GM18907 (cell line): ENCODE results near the gene ITGAX.
"Not testable (repeated sequence)": the region's sequence is repeated elsewhere in the genome, so short reads cannot be mapped to it uniquely, and the experiment has no call there.

ENCODE experiments used
- ATAC-seq: cut with Tn5 transposase; IDR thresholded peaks from one replicate; pipeline ENCODE4 v1.9.1; 2021; ENCODE audit warnings: mild to moderate bottlenecking, moderate library complexity; ENCODE audit not compliant: unreplicated experiment

ITGAX gene

DNA sequence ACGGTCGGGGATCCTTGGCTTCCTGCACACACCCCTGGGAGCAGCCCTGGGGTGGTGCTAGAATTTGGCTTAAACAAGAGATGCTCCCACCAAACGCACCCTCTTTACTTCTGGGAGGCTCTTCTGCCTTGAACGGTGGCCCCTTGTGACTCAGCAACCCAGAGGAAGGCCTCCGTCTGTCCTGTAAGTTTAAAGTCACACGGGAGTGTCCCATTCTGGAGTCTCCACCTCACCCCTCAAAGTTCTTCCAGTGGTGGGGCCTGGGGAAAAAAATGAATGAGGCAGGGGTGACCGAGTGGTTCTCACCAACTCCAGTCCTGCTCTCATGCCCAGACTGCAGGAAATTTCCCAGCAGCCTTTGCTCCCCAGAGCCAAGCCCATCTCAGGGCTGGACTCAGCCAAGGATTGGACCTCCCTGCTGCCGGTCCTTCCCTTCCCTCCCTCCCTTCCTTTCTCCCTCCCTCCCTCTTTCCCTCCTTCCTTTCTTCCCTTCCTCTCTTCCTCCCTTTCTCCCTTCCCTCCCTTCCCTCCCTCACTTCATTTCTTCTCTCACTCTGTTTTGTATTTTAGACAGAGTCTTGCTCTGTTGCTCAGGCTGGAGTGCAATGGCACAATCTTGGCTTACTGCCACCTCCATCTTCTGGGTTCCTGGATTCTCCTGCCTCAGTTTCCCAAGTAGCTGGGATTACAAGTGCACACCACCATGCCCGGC, 49.5 kb downstream of the ITGAX start:
- ATAC-seq = no peak

- no peak for ATAC-seq
These were observed 52.4 kb downstream of the ITGAX start for GRCh38 chr16:31407406-31407805.

GRCh38 chr16:31409433-31409832, 54.5 kb downstream of the ITGAX start:
- ATAC-seq = no peak

DNA sequence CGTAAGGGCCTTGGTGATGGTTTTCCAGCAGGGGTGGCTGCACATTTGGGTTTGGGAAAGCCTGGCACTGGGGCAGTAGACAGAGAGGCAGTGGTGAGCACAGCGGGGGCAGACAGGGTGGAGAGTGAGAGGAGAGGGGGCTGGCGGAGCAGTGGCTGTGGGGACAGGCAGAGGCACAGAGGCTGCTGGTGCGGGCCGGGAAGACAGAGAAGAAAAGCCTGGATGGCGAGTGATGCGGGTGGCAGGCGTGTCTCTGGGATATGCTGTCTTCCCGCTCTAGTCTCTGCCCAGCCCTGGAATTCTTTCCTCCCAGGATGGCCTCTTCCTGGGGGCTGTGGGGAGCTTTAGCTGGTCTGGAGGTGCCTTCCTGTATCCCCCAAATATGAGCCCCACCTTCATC, 55.1 kb downstream of the ITGAX start:
- ATAC-seq = no peak

DNA sequence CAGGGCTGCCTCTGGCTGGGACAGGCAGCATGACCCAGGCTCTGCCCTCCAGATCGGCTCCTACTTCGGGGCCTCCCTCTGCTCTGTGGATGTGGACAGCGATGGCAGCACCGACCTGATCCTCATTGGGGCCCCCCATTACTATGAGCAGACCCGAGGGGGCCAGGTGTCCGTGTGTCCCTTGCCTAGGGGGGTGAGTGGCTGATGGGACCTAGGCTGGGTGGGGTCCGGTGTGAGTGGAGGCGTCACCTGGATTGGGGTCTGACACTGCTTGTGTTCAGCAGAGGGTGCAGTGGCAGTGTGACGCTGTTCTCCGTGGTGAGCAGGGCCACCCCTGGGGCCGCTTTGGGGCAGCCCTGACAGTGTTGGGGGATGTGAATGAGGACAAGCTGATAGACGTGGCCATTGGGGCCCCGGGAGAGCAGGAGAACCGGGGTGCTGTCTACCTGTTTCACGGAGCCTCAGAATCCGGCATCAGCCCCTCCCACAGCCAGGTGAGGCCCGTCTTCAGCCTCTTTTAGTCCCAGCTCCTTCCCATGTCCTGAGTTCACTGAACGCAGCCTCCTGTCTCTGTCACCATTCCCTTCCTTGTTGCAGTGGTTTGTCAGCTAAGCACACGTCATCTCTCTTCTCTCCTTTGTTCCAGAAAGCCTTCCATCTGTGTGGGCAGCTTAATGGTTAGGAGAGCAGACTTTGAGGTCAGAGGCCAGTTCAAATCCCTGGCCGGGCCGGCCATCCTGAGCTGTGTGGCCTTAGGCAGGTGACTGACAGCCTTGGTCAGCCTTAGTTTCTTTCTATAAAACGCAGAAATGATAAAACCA, 56.3 kb downstream of the ITGAX start:
- no peak for ATAC-seq

GRCh38 chr16:31412750-31413149, 57.8 kb downstream of the ITGAX start:
- ATAC-seq = no peak

DNA sequence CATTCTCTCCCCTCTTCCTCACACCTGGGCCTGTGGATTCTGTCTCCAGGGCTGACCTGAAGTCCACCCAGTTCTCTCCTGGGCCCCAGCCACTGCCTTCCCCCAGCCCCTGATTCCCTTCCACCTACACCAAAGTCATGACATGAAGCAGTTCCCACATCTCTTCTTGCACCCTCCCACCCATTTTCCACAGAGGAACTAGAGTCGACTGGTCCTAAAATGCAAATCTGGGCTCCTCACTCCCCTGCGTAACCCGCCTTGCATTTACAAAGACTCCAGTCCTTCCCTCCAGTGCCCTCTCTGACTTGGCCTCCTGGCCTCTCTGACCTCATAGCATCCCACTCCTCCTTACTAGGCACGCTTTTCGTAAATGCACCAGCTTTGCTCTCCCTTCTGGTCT, 58.4 kb downstream of the ITGAX start:
- no peak for ATAC-seq

DNA sequence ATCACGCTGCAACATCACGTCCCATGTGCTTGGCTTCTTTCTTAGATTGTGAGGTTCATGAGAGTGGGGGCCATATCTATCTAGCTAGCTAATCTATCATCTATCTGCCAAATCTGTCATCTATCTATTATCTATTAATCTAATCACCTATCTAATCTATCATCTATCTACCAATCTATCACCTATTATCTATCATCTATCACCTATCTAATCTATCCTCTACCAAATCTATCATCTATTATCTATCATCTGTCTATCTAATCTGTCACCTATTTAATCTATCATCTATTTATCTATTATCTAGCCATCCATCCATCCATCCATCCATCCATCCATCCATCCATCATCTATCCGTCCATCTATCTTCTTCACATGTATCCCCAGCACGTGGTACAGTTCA, 59.0 kb downstream of the ITGAX start:
- ATAC-seq = no peak

- ATAC-seq = no peak
These were observed 59.7 kb downstream of the ITGAX start for GRCh38 chr16:31414706-31415105.

DNA sequence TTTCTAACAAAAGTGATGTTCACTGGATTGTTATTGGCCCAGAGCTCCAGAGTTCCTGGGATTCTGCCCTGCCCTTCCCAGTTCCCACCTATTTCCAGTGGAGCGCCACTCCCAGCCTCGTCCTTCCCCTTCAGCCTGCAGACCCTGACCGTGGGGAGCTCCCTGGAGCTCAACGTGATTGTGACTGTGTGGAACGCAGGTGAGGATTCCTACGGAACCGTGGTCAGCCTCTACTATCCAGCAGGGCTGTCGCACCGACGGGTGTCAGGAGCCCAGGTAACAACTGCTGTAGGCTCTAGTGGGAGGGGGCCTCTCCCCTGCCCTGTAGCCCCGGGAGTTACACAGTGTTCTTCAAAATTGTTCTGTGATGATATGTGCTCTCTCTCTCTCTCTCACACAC, 61.4 kb downstream of the ITGAX start:
- ATAC-seq = no peak

- not testable (repeated sequence) for ATAC-seq
These were observed 62.1 kb downstream of the ITGAX start for GRCh38 chr16:31417036-31417435.

GRCh38 chr16:31417916-31418315, 62.9 kb downstream of the ITGAX start:
- ATAC-seq = no peak

DNA sequence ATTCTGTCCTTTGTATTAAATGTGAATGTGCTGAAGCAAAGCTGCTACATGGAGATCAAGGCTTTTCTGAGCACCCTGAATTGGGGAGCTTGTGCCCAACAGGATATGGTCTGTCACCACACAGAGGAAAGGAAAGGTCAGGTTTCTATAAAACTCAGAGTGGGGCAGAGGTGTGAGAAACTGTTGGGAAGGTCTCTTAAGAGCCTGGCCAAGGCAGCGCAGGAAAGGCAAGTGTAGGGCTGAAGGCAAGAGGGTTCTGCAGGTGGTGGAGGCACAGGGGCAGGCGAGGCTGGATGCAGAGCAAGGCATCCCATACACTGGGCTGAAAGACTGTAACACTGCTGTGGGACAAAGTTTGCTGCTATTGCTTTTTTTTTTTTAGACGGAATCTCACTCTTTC, 65.1 kb downstream of the ITGAX start:
- no peak for ATAC-seq

DNA sequence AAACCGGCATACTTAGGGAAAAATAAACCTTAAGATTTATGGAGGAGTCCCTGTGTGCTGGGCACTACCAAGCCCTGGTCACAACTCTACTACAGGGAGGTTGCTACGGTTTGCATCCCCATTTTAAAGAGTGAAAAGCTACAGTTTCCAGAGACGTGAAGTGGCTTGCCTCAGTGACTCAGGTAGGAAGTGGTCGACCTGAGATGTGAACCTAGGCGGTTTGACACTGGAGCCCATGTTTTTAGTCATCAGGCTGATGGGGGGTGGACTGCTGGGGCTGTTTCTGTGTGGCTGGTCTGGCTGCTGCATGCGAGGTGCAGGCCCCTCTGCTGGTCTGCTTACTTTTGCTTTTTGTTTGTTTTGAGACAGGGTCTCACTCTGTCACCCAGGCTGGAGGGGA, 66.6 kb downstream of the ITGAX start:
- ATAC-seq = no peak

DNA sequence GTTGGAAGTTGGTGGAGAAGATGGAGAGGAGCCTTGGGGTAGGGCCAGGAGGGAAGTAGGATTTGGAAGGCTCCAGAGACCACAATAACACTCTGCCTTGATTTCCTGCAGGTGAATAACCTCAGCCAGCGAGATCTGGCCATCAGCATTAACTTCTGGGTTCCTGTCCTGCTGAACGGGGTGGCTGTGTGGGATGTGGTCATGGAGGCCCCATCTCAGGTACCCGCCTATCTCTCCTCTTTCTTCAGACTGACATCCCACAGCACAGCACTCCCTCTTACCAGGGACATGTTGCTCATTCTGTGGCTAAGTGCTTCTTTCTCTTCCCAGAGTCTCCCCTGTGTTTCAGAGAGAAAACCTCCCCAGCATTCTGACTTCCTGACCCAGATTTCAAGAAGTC, 68.3 kb downstream of the ITGAX start:
- no peak for ATAC-seq

GRCh38 chr16:31423801-31424200, 68.8 kb downstream of the ITGAX start:
- ATAC-seq = no peak

GRCh38 chr16:31427441-31428278, 72.7 kb downstream of the ITGAX start:
- ATAC-seq = no peak

- ATAC-seq = no peak
These were observed 73.3 kb downstream of the ITGAX start, which contains the start of gene COX6A2 for GRCh38 chr16:31428279-31428597. TSS of gene COX6A2 (minus strand) at chr16:31428360. CDS start at chr16:31428325, 35 bp downstream.

- ATAC-seq = no peak
These were observed 73.8 kb downstream of the ITGAX start for GRCh38 chr16:31428638-31429247.

GRCh38 chr16:31429314-31429713, 74.3 kb downstream of the ITGAX start:
- no peak for ATAC-seq

GRCh38 chr16:31429796-31430195, 74.8 kb downstream of the ITGAX start:
- ATAC-seq = no peak
